Right atrium auricular region (tissue), 2 donors: Measurements from ENCODE around the gene ID4. TPM values are rescaled to one million over a fixed set of nuclear protein-coding genes. Genes with fewer than 3 reads are reported as not detected.

Source experiments
- DNase-seq: peaks from one replicate; pipeline ENCODE4 v3.0.0-alpha.2; 2019; ENCODE audit warnings: low spot score
- H3K27ac ChIP-seq, 2 donors: fragments of 200-600 bp; sonication (generic); 1 replicate in 1 of 2; 2 replicates in 1 of 2; pipeline ENCODE4 v1.5.1; 2016 to 2019
- H3K27me3 ChIP-seq, 2 donors: fragments of 200-600 bp; sonication (generic); one replicate each; pipeline versions ENCODE4 v1.5.1 to v1.6.0; 2017 to 2019
- H3K36me3 ChIP-seq: fragments of 200-600 bp; sonication (generic); one replicate; pipeline ENCODE4 v1.5.1; 2016
- H3K4me1 ChIP-seq, 2 donors: fragments of 200-600 bp; sonication (generic); one replicate each; pipeline versions ENCODE4 v1.5.1 to v1.6.0; 2017 to 2019
- H3K4me3 ChIP-seq, 2 donors: fragments of 200-600 bp; sonication (generic); 1 replicate in 1 of 2; 2 replicates in 1 of 2; pipeline ENCODE4 v1.5.1; 2017 to 2019; ENCODE audit warnings: mild to moderate bottlenecking in 1 of 2, moderate library complexity in 1 of 2
- H3K9me3 ChIP-seq, 2 donors: fragments of 200-600 bp; sonication (generic); one replicate each; pipeline ENCODE4 v1.5.1; 2019
- total RNA-seq, 2 donors: library from RNA; depleted of rRNA; stranded (reverse); fragments of >200 nt; gene quantifications; one replicate each; pipeline ENCODE4 v1.1.0, GENCODE V29; 2016
- TF ChIP-seq, protein P1 (sequence below), 2 donors: fragments of 200-600 bp; sonication (generic); IDR thresholded peaks; one replicate each; pipeline ENCODE4 v1.5.1; 2019; ENCODE audit warnings: antibody characterized with exemption in 2 of 2

Gene ID4
- total RNA-seq, 2 donors from 2014 or later = 19.0 to 83.2 TPM

- H3K36me3 ChIP-seq = no peaks in the 10 kb centered on the region
- H3K4me1 ChIP-seq = peaks cover 0 to 6% of the 10 kb centered on the region in 2 donors
- H3K27ac ChIP-seq = peak overlapping the region; percentile 19 to 42
- no peaks in the 10 kb centered on the region for H3K27me3 ChIP-seq
- no peaks in the 10 kb centered on the region for H3K9me3 ChIP-seq
- H3K4me3 ChIP-seq = no peak overlapping the region
- TF ChIP-seq, protein P1, sequence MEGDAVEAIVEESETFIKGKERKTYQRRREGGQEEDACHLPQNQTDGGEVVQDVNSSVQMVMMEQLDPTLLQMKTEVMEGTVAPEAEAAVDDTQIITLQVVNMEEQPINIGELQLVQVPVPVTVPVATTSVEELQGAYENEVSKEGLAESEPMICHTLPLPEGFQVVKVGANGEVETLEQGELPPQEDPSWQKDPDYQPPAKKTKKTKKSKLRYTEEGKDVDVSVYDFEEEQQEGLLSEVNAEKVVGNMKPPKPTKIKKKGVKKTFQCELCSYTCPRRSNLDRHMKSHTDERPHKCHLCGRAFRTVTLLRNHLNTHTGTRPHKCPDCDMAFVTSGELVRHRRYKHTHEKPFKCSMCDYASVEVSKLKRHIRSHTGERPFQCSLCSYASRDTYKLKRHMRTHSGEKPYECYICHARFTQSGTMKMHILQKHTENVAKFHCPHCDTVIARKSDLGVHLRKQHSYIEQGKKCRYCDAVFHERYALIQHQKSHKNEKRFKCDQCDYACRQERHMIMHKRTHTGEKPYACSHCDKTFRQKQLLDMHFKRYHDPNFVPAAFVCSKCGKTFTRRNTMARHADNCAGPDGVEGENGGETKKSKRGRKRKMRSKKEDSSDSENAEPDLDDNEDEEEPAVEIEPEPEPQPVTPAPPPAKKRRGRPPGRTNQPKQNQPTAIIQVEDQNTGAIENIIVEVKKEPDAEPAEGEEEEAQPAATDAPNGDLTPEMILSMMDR (IDR thresholded peaks at IDR 0.05) = no peak
- no peak for DNase-seq
Measured at GRCh38 chr6:19848465-19849029, 11.4 kb downstream of the ID4 start.

DNA sequence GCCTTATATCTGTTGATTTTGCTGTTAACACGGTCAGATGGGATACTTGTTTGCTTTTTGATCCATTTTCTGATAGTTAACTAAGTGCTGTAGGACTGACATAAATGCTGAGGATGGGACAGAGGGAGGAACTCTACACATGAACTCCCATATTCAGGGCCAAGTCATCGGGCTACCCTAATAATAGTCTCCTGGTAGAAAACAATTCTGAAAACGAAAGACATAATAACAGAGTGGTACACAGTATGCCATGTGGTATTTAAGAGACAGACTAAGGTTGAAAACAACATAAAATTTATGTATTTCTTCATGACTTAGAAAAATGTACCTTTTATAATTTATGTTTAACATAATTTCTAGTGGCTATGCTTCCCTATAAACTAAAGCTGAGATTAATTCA, 12.0 kb downstream of the ID4 start:
- Histone ChIP-seq H3K27me3 (no peaks in the 10 kb centered on the region), H3K4me3 (no peak overlapping the region), H3K36me3 (no peaks in the 10 kb centered on the region), H3K4me1 (peaks cover 0 to 6% of the 10 kb centered on the region in 2 donors), H3K27ac (peak overlapping the region; percentile 19 to 42), H3K9me3 (no peaks in the 10 kb centered on the region)
- DNase-seq = no peak
- TF ChIP-seq, protein P1 (IDR thresholded peaks at IDR 0.05) = no peak

DNA sequence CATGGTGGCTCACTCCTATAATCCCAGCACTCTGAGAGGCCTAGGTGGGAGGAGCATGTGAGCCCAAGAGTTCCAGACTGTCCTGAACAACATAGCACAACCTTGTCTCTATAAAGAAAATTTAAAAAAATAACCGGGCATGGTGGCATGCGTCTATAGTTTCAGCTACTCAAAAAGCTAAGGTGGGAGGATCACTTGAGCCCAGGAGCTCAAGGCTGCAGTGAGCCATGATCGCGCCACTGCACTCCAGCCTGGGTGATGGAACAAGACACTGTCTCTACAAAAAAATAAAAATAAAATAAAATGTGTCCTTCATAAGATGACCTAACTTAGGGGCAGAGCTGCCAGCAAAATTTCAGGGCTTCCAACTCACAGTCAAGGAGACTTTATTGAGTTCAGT, 12.6 kb downstream of the ID4 start:
- Histone ChIP-seq H3K4me3 (no peak overlapping the region), H3K27me3 (no peaks in the 10 kb centered on the region), H3K9me3 (no peaks in the 10 kb centered on the region), H3K27ac (peak overlapping the region; percentile 19 to 42), H3K4me1 (peaks cover 0 to 6% of the 10 kb centered on the region in 2 donors), H3K36me3 (no peaks in the 10 kb centered on the region)
- DNase-seq = no peak
- TF ChIP-seq, protein P1 (IDR thresholded peaks at IDR 0.05) = no peak

DNA sequence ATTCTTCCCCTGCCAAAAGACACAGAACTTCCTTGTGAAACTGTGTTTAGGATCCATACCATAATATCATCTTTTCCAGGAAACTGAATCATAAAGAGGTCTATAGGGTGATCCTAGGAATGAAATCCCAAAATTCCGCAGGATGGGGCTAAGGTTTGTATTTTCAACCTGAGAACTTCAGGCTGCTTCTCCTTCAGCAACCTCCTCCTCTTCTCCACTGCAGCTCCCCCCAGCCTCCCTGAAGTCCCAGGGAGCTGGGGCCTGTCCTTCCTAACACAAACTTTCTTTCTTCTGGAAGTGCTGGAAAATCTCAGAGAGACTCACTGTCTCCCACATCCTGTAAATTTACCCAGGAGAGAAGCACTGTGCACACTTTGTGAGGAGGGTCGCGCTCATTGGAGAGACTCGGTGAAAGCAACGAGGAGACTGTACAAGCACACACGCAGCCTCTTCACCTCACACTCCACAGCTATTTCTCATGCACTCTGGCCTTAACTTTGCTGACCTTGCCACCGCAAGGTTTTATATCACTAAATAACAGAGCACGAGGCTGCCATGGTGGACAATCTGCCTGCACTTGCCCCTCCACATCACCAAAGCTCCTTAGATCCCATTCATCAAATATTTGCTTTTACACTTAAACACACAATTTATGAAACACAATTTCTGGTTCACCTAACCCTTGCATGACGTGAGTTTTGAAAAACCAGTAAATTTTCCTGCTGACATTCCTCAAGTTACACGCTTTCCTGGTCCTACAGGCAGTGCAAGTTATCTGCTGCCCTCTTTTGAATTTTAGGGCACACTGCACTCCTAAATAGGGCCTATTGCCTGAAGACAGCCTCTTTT, 14.3 kb downstream of the ID4 start:
- no peaks in the 10 kb centered on the region for H3K27me3 ChIP-seq
- H3K4me3 ChIP-seq = peak overlapping the region in 1 of 2 donors; percentile 27
- peaks cover 0 to 6% of the 10 kb centered on the region in 2 donors for H3K4me1 ChIP-seq
- no peaks in the 10 kb centered on the region for H3K9me3 ChIP-seq
- no peaks in the 10 kb centered on the region for H3K36me3 ChIP-seq
- peak overlapping the region in 1 of 2 donors; percentile 29 for H3K27ac ChIP-seq
- TF ChIP-seq, protein P1 (IDR thresholded peaks at IDR 0.05) = peak; percentile 78 to 94
- no peak for DNase-seq

GRCh38 chr6:19852090-19852457, 14.9 kb downstream of the ID4 start:
- Histone ChIP-seq H3K4me3 (no peak overlapping the region), H3K27me3 (no peaks in the 10 kb centered on the region), H3K27ac (no peak overlapping the region), H3K4me1 (peaks cover 0 to 6% of the 10 kb centered on the region in 2 donors), H3K9me3 (no peaks in the 10 kb centered on the region), H3K36me3 (no peaks in the 10 kb centered on the region)
- DNase-seq = no peak
- TF ChIP-seq, protein P1 (IDR thresholded peaks at IDR 0.05) = peak in 1 of 2 donors; percentile 2
